ENCODE results near the gene INPP4B.

DNA sequence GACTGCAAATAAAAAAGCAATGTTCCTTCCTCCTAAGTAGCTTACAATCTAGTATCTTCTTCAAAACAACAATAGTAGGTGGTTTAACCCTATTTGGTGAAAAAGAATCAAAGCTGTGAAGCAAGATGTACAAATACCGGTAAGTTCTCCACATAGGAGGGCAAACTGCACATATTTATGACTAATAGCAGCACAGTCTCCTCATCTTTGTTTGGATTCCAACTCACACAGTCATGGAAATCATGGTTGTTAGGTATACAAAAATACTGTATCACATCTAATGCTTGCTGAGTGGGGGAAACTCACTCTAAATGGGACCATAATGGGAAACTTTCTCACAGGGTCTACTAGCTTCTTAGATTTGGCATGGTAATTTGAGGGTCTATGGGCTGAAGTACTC, 597.2 kb downstream of the INPP4B start:
- TF ChIP-seq TAF1 (IDR thresholded peaks at IDR 0.05; ENCODE audit: low read depth, low read length) (no peak), POLR2A (IDR thresholded peaks at IDR 0.05; ENCODE audit: low read depth, low read length) (no peak), PAX5 (IDR thresholded peaks at IDR 0.05; ENCODE audit: insufficient read depth, low read length, severe bottlenecking) (no peak), POLR2AphosphoS5 (IDR thresholded peaks at IDR 0.05; ENCODE audit: low read depth, low read length) (no peak), SPI1 (IDR thresholded peaks at IDR 0.05; ENCODE audit: low read depth, low read length) (no peak)

Measured in GM12891 (cell line).